ENCODE results near the gene SIAH1.

DNA sequence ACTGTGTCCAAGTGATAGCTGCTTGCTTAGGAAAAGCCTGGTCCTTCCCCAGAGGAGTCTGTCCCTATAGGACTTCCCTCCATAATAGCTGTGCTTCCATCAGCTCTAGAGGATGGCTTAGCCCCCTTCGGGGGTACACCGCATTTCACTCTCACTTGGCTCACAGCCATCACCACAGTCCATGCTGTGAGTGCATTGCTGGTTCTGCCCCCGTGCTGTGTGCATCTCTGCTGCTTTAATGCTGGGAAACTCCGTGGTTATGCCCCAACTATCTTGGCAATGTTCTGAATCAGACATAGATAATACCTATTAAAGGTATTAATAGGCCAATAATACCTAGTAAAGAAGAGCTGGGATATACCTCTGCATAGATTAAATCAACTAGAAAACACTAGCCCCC, 58.3 kb downstream of the SIAH1 start:
- TF ChIP-seq POLR2A (IDR thresholded peaks at IDR 0.05), result no peak
- TF ChIP-seq, protein P1, sequence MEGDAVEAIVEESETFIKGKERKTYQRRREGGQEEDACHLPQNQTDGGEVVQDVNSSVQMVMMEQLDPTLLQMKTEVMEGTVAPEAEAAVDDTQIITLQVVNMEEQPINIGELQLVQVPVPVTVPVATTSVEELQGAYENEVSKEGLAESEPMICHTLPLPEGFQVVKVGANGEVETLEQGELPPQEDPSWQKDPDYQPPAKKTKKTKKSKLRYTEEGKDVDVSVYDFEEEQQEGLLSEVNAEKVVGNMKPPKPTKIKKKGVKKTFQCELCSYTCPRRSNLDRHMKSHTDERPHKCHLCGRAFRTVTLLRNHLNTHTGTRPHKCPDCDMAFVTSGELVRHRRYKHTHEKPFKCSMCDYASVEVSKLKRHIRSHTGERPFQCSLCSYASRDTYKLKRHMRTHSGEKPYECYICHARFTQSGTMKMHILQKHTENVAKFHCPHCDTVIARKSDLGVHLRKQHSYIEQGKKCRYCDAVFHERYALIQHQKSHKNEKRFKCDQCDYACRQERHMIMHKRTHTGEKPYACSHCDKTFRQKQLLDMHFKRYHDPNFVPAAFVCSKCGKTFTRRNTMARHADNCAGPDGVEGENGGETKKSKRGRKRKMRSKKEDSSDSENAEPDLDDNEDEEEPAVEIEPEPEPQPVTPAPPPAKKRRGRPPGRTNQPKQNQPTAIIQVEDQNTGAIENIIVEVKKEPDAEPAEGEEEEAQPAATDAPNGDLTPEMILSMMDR (IDR thresholded peaks at IDR 0.05), result no peak
- no peak for TF ChIP-seq EP300 (IDR thresholded peaks at IDR 0.05)
